ENCODE measurements around the gene SLC2A9. TPM values are rescaled to one million over a fixed set of nuclear protein-coding genes. Genes with fewer than 3 reads are reported as not detected.

The SLC2A9 gene
- total and polyA plus RNA-seq, 2 of the 13 experiments (the other 11 are each of a cell fraction or from before 2014, with no cell fraction given) = 36.2 to 42.3 TPM

GRCh38 chr4:10020871-10021652 is at the start of gene SLC2A9 (continued):
- TF ChIP-seq TSC22D2 (CRISPR knock-in tag; IDR thresholded peaks at IDR 0.05; ENCODE audit: borderline replicate concordance) (no peak), MNT (IDR thresholded peaks at IDR 0.05) (no peak), KLF6 (CRISPR knock-in tag; IDR thresholded peaks at IDR 0.05) (no peak), ZNF780A (CRISPR knock-in tag; IDR thresholded peaks at IDR 0.05) (no peak), ATF4 (CRISPR knock-in tag; IDR thresholded peaks at IDR 0.05) (no peak; a peak in 1 of 4 replicates), ZXDC (CRISPR knock-in tag; IDR thresholded peaks at IDR 0.05) (no peak), RXRA (CRISPR knock-in tag; IDR thresholded peaks at IDR 0.05) (no peak; the same call in 1 of the 2 replicates), EEA1 (CRISPR knock-in tag; IDR thresholded peaks at IDR 0.05; ENCODE audit: borderline replicate concordance) (no peak), ZBTB1 (CRISPR knock-in tag; IDR thresholded peaks at IDR 0.05; ENCODE audit: borderline replicate concordance) (no peak), NR2F1 (CRISPR knock-in tag; IDR thresholded peaks at IDR 0.05) (no peak), ZNF496 (CRISPR knock-in tag; IDR thresholded peaks at IDR 0.05; ENCODE audit: insufficient replicate concordance) (no peak), RFX1 (IDR thresholded peaks at IDR 0.05) (no peak), FOXJ3 (CRISPR knock-in tag; IDR thresholded peaks at IDR 0.05; ENCODE audit: borderline replicate concordance) (no peak), UBTF (CRISPR knock-in tag; IDR thresholded peaks at IDR 0.05) (peak; percentile 59), NFIC (IDR thresholded peaks at IDR 0.05; ENCODE audit: low read length) (no peak), ZNF430 (CRISPR knock-in tag; IDR thresholded peaks at IDR 0.05) (peak; percentile 90), GMEB2 (CRISPR knock-in tag; IDR thresholded peaks at IDR 0.05; ENCODE audit: low read depth) (no peak), MEIS2 (CRISPR knock-in tag; IDR thresholded peaks at IDR 0.05) (no peak)

All from HepG2 (cell line).